ENCODE data around the gene RBBP9.
"Not testable (repeated sequence)": the region's sequence is repeated elsewhere in the genome, so short reads cannot be mapped to it uniquely, and the experiment has no call there.

Gene RBBP9

GRCh38 chr20:18496740-18497592, at the start of gene RBBP9:
RBBP9 (minus strand) TSS chr20:18497225; CDS start chr20:18497167, 58 bp downstream.
- peak; percentile 40 to 87 (median 74) for DNase-seq

- DNase-seq = no peak
Observed at GRCh38 chr20:18545566-18545965, 48.5 kb upstream of the RBBP9 start.

- DNase-seq = no peak
Observed at GRCh38 chr20:18543932-18544331, 46.9 kb upstream of the RBBP9 start.

- DNase-seq = no peak
Observed at GRCh38 chr20:18543216-18543615, 46.2 kb upstream of the RBBP9 start.

GRCh38 chr20:18541741-18542140, 44.7 kb upstream of the RBBP9 start:
- DNase-seq = no peak

- DNase-seq = no peak
Observed at GRCh38 chr20:18537651-18538050, 40.6 kb upstream of the RBBP9 start.

GRCh38 chr20:18533978-18534644, 37.1 kb upstream of the RBBP9 start:
- no peak for DNase-seq

GRCh38 chr20:18533491-18533890, 36.5 kb upstream of the RBBP9 start:
- DNase-seq = no peak

GRCh38 chr20:18532626-18533025, 35.6 kb upstream of the RBBP9 start:
- no peak for DNase-seq

- no peak for DNase-seq
Observed at GRCh38 chr20:18529041-18529440, 32.0 kb upstream of the RBBP9 start.

- no peak for DNase-seq
Observed at GRCh38 chr20:18527836-18528235, 30.8 kb upstream of the RBBP9 start.

- DNase-seq = no peak
Observed at GRCh38 chr20:18527339-18527738, 30.3 kb upstream of the RBBP9 start.

- not testable (repeated sequence) for DNase-seq
Observed at GRCh38 chr20:18526761-18527160, 29.7 kb upstream of the RBBP9 start.

- no peak for DNase-seq
Observed at GRCh38 chr20:18524646-18525045, 27.6 kb upstream of the RBBP9 start.

- DNase-seq = no peak
Observed at GRCh38 chr20:18523066-18523465, 26.0 kb upstream of the RBBP9 start.

- not testable (repeated sequence) for DNase-seq
Observed at GRCh38 chr20:18522066-18522465, 25.0 kb upstream of the RBBP9 start.

GRCh38 chr20:18515973-18516372, 18.9 kb upstream of the RBBP9 start:
- DNase-seq = no peak

- DNase-seq = no peak
Observed at GRCh38 chr20:18514127-18514526, 17.1 kb upstream of the RBBP9 start.

- DNase-seq = no peak
Observed at GRCh38 chr20:18513208-18513607, 16.2 kb upstream of the RBBP9 start.

- no peak for DNase-seq
Observed at GRCh38 chr20:18511571-18511970, 14.5 kb upstream of the RBBP9 start.

- DNase-seq = peak; percentile 94 to 99 (median 98)
Observed at GRCh38 chr20:18507218-18508191, 10.5 kb upstream of the RBBP9 start, which contains the start of gene SEC23B. SEC23B (plus strand) TSS chr20:18507940; CDS start chr20:18510836, 2,896 bp downstream.

GRCh38 chr20:18506744-18507143, 9.7 kb upstream of the RBBP9 start:
- peak in 1 of 14 donors; percentile 24 for DNase-seq

All from C1 segment of cervical spinal cord (tissue), 14 donors.